GM18519 (cell line): Measurements from ENCODE around the gene PPP3CA.

Experiments used
- ATAC-seq: cut with Tn5 transposase; IDR thresholded peaks from one replicate; pipeline ENCODE4 v1.9.1; 2021; ENCODE audit warnings: mild to moderate bottlenecking, moderate library complexity; ENCODE audit not compliant: unreplicated experiment, low FRiP score

Gene PPP3CA

DNA sequence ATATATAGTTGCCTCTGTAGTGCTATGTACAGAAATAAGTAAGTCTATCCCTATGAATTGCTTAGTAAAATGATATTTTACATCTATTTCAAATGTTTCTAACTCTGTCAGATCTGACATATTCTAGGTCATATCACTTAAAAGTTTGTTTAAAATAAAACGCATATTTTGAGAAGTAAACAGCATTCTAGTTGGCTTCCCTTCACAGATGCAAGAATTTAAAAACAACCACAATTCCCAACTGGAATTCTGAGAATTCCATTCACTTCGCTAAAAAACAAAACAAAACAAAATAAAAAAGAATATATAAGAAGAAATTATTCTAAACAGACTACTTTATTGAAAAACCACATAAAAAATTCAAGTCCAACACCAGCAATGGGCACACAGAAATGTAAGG lies 126.0 kb downstream of the PPP3CA start:
- ATAC-seq = no peak

DNA sequence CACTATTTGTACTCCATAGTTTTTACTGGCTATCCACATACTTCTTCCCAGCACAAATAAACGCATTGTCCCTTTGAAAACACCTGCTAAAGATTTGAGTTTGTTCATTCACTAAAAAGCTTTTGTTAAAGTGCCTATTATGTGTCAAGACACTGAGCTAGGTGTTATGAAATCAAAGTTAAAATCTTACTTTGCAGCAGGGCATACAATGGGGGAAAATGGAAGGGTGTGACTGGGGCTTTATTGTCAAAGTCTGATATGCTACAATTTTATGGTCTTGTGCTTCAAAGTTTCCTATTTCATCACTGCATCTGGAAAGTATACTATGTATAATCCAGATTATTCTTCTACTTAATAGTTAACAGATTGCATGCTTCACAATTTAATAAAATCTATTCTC lies 128.4 kb downstream of the PPP3CA start:
- no peak for ATAC-seq

DNA sequence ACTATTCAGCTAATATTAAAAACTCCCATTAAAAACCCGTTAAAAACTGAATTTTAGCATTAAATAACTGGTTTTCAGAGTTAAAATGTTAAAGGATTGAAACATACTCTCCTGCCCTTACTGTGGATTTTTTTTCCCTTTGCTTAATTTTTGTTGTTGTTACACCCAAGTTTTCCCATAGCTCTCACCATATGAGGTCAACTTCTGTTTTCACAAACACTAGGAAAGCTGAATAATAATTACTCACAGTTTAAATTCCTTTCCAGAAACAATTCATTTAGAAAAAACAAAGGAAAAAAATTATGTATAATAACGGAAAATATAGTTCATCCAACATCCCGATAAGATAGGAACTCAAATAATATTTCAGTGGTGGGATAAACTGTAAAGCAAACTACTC lies 129.0 kb downstream of the PPP3CA start:
- no peak for ATAC-seq

GRCh38 chr4:101217353-101218031 lies 129.8 kb downstream of the PPP3CA start:
- no peak for ATAC-seq

GRCh38 chr4:101211146-101211553 lies 136.2 kb downstream of the PPP3CA start:
- no peak for ATAC-seq

DNA sequence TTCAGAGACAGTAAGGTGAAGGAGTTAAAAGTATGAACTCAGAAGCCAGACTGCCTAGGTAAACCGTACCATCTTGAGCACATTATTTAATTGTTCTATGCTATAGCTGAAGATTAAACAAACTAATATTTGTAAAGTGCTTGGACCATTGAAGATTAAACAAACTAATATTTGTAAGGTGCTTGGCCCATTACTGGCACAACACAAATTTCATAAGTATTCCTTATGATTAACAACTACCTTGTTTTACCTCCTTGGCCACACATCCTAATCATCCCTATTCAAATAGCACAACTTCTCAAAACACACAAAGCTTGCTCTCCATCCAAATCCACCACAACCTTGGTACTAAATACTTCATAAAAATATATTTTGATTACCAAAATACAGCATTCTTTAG lies 137.0 kb downstream of the PPP3CA start:
- no peak for ATAC-seq

GRCh38 chr4:101208171-101208570 lies 139.2 kb downstream of the PPP3CA start:
- no peak for ATAC-seq

GRCh38 chr4:101205916-101206315 lies 141.4 kb downstream of the PPP3CA start:
- ATAC-seq = peak; percentile 87

DNA sequence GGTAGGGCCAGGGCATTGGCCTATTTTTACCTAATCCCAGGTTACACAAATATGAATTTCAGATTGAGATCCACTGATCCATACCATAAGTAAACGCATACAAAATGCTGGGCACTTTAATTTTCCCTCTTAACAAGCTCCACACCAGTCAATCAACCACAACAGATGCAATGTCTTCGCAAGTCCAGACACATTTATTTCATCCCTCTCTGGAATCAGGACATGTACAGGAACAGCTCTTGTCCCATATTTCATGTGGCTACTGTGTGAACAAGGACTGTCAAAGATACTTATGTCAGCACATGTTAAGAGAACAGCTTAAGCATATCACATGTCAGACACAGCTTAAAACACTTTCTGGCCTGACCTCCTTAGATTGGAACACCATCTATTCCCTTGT lies 145.9 kb downstream of the PPP3CA start:
- no peak for ATAC-seq

GRCh38 chr4:101200561-101200960 lies 146.8 kb downstream of the PPP3CA start:
- no peak for ATAC-seq

GRCh38 chr4:101199507-101200285 lies 147.6 kb downstream of the PPP3CA start:
- ATAC-seq = no peak

DNA sequence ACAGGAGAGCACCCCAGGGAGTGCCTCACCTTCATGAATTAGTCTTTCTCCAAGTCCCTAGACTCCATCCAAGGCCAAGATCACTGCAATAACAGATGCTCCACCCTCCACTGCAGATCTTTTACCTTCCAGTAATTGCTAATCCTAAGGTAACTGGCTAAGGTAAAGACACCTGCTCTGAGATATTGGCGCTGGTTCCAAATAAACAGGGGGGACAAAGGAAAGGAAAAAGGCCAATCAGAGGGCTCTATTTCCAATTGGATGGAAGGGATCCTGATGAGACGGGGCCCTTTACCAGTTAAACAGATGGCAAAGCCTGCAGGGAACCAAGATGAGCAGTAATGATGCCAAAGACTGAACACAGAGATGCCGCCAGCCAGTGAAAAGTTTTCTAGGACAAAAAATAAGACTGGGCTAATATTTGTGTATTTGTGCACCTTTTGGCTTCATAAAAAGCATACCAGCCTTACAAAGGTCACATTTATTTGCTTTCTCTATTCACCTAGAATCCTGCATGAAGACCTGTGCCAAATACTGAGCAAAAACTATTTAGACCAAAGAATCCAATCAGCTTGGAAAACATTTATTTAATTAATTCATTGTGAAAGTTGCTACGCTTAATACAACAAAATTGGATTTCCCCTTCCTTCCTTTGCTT lies 148.5 kb downstream of the PPP3CA start:
- no peak for ATAC-seq

DNA sequence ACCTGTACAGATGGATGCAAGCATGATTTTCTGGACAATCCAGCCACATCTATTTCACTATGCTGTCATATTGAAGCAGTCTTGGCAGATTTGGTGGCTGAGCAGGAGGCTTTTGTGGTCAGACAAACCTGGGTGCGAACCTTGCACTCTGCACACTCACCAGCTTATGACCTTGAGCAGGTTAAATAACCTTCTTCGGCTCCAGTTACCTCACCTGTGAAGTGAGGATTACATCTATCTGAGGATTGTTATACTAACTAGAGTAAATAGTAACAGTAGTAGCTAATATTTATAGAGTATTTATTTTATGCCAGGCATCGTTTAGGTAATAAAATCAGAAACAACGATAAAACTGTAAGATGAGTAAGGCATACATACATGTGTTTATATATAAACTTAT lies 150.0 kb downstream of the PPP3CA start:
- no peak for ATAC-seq

DNA sequence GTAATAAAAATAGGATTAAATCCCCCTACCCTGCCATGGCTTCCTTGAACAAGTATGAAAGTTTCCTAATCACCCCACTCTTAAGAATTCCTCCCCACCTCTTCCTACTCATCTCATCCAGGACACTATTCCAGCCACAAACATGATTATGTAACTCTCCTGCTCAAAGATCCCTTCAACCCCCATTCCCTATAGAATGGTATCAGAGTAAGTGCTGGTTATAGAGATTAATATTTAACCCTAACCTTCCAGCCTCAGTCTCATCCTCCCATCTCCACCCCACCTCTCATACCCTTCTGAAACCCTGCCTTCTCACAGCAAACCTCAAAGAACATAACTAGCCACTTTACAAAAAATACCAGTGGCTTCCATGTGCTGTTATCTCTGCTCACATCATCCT lies 155.1 kb downstream of the PPP3CA start:
- no peak for ATAC-seq

- no peak for ATAC-seq
Measured at GRCh38 chr4:101191302-101192098, 155.8 kb downstream of the PPP3CA start.

DNA sequence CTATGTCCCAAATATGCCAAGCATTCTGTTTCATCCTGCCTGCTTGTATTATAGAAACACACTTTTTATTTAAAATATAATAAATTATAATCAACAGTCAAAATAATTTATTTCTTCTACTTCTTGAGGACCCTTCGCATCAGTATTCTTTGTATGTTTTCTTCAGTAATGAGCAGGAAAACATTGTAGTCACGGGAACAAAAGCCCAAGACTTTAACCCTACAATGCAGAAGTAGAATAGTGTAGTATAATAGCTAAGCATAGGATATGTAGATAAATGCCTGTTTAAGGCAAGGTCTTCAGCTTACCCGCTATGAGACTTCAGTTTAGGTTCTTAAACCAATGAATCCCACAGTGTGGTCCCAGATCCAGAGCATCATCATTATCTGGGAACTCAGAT lies 156.6 kb downstream of the PPP3CA start:
- ATAC-seq = no peak

DNA sequence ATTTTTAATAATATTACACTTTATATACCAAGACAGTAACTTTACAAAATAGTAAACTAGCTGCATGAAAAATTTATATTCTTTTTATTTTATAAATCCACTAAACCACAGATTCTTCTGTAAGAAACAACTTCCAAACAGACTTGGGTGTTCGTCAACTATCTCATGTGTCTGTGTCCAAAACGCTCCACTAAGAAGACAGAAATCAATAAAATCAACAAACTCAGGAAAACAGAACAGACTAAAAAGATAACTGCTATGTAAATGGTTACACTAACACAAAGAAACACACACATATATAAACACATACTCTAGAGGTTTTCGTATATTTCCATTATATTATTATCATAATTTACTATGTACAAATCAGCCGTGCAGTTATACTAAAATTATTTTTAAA lies 158.4 kb downstream of the PPP3CA start:
- ATAC-seq = no peak

DNA sequence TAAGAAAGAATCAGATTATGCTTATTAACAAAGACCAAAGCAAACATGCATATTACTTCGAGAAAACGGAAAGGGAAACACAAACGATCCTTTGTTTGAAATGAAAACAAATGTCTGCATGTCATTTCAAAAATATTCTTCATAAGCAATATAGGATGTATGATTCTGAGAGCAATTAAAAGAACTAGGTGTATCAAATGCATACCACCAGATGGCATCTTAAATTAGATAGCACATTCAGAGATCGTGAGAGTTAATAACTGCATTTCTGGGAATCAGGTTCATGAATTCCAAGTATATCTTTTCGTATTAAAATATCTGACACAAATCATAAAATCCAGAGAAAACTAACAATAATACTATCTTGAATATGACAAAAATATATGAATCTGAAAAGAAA lies 159.5 kb downstream of the PPP3CA start:
- no peak for ATAC-seq

DNA sequence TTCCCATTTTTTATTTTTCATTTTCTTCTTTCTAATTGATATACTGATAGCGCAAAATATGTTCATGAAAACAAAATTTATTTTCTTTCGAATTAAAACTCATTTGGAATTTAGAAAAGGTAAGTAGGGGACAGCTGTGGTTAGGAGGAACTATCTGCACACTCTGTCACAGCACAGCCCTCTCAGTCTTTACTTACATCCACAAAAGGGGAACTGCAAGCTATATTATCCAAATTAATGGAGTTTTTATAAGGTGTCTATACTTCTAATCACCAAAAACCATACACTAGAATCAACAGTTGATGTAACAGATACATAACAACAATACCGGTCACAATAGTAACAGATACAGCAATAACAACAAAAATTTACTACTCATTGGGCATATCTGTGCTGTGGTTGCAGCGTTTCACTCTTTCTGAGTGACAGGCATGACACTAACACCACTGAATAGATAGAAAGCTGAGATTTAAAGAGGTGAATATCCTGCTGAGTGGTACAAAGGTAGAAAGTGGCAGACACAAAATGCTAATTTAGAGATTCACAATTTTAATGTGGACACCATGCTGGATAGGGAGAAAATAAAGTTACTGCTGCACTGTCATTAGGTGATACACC lies 160.7 kb downstream of the PPP3CA start:
- no peak for ATAC-seq

DNA sequence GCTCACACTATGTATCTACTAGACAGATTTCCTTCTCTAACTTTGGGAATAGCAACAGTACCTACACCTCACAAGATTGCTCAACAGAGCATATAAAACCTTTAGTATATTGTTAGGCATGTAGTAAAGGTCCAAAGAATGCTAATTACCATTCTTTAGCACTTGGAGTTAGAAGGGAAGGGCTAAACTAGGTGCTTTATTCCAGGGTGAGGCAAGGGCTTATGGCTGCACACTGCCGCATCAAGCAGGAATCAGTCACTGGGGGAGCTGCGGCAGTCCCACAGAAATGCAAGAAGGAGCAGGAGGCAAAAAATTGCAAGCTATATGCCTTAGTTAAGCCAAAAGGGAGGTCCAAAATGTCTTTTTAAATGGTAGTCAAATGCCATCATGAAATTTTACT lies 162.7 kb downstream of the PPP3CA start:
- no peak for ATAC-seq
